Epithelial cell of proximal tubule (primary cell): ENCODE measurements around the gene AGR2. TPM values are rescaled to one million over a fixed set of nuclear protein-coding genes. Genes with fewer than 3 reads are reported as not detected.

ENCODE experiments used
- DNase-seq: peaks from one replicate; pipeline ENCODE4 v3.0.0-alpha.2; 2011; ENCODE audit warnings: low read depth
- H3K4me3 ChIP-seq: 2 replicates; pipeline ENCODE4 v1.5.1; 2011; ENCODE audit warnings: low read depth, mild to moderate bottlenecking, low read length
- total RNA-seq: library from RNA; depleted of rRNA; stranded (reverse); fragments of >200 nt; gene quantifications from 2 replicates; pipeline ENCODE4 v1.2.3, GENCODE V29; 2015
- TF ChIP-seq, protein P1 (sequence below): conservative IDR thresholded peaks from 2 replicates; pipeline ENCODE4 v1.5.1; 2012; ENCODE audit warnings: low read depth, mild to moderate bottlenecking, low read length

Gene AGR2
- total RNA-seq, 1 donor from 2014 or later: 11.9 TPM

DNA sequence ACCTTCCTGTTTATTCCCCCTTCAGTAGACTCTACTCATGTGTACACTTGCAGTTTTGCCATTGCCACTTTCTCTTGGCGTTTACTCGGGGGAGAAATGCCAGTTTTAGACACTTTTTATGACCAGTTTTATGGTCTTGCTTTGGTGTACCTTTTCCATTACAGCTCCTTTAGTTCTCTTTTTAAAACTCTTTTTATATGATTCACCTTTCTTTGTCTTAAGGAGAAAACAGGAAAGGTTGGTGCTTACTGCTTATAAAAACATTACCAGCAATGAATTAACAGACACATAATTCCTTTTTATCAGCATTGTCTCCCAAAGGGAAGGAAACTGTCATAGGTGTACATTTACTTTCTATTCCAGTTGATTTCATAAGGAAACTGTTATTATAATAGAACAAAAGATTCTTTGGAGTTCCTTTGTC, 39.4 kb downstream of the AGR2 start:
- TF ChIP-seq, protein P1, sequence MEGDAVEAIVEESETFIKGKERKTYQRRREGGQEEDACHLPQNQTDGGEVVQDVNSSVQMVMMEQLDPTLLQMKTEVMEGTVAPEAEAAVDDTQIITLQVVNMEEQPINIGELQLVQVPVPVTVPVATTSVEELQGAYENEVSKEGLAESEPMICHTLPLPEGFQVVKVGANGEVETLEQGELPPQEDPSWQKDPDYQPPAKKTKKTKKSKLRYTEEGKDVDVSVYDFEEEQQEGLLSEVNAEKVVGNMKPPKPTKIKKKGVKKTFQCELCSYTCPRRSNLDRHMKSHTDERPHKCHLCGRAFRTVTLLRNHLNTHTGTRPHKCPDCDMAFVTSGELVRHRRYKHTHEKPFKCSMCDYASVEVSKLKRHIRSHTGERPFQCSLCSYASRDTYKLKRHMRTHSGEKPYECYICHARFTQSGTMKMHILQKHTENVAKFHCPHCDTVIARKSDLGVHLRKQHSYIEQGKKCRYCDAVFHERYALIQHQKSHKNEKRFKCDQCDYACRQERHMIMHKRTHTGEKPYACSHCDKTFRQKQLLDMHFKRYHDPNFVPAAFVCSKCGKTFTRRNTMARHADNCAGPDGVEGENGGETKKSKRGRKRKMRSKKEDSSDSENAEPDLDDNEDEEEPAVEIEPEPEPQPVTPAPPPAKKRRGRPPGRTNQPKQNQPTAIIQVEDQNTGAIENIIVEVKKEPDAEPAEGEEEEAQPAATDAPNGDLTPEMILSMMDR: no peak
- H3K4me3 ChIP-seq: no peak overlapping the region
- DNase-seq: no peak

DNA sequence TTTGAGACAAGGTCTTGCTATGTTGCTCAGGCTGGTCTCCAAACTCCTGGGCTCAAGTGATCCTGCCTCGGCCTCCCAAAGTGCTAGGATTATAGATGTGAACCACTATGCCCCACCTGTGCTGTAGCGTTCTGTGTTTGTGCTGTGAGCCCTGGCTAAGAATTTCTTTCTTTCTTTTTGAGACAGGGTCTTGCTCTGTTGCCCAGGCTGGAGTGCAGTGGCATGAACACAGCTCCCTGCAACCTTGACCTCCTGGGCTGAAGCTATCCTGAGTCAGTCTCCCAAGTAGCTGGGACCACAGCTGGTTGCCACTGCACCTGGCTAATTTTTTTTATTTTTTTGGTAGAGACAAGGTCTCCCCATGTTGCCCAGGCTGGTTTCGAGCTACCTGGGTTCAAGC, 39.9 kb downstream of the AGR2 start:
- DNase-seq: no peak
- no peak overlapping the region for H3K4me3 ChIP-seq
- TF ChIP-seq, protein P1: no peak

DNA sequence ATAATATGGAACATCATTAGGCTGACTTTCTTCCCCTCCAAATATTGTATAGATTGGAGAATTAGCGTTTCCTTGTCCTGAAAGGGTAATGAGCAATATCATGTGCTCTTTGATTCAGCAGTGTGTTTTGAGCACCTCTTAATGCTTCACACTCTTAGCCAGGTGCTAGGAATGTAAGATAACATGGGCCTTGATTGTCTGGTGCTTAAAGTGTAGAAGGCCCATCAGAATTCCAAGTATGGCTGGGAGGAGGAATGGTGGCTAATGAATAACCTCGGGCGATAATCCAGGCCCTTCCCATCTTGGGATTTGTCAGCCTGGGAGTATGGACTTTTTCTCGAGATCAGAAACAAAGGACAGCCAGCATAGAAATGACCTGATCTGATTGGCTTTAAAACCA, 42.6 kb downstream of the AGR2 start:
- no peak for DNase-seq
- no peak overlapping the region for H3K4me3 ChIP-seq
- TF ChIP-seq, protein P1: no peak

DNA sequence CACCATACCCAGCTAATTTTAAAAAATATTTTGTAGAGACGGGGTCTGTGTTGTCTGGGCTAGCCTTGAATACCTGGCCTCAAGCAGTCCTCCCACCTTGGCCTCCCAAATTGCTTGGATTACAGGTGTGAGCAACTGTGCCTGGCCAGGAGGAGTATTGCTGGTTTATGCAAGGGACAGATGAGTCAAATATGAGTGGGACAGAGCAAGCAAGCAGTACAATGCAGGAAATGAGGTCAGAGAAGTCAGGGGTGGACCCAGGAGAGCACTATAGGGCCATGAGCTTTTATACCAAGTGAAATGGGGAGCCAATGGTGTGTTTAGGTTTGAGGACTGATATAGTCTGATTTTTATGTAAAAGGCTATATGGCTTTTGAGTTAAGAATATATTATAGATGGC, 45.0 kb downstream of the AGR2 start:
- TF ChIP-seq, protein P1: no peak
- H3K4me3 ChIP-seq: no peak overlapping the region
- no peak for DNase-seq

DNA sequence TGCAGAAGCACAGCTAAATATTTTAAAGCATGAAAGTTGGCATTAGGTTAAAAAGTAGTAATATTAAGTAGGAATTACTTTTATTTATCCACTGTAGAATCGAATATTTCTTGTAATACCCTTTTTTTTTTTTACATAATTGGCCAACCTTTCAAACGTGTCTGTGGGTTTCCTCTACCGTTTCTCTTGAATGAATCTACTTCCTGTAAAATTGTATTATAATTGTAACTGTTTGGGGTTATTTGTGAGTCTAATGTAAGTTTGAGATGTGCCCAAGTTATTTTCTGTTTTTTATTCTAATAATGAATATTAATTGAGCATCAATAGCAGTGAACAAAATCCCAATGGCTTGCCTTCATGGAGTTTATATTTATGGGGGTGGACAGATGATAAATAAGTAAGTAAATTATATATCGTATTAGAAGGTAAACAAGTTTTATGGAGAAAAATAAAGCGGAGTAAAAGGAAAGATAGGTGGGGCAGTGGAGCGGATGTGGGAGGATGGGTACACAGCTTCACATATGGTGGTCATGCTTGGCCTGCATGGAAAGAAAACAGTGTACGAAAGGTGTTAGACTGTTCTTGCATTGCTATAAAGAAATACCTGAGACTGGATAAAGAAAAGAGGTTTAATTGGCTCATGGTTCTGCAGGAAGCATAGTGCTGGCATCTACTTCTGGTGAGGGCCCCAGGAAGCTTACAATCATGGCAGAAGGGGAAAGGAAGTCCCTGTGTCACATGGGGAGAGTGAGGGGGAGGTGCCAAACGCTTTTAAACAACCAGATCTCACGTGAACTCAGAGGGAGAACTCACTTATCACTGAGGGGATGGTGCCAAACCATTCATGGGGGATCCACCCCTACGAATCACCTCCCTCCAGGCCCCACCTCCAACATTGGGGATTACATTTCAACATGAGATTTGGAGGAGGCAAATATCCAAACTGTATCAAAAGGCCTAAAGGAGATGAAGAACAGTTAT, 45.9 kb downstream of the AGR2 start:
- no peak for DNase-seq
- no peak overlapping the region for H3K4me3 ChIP-seq
- TF ChIP-seq, protein P1: no peak

DNA sequence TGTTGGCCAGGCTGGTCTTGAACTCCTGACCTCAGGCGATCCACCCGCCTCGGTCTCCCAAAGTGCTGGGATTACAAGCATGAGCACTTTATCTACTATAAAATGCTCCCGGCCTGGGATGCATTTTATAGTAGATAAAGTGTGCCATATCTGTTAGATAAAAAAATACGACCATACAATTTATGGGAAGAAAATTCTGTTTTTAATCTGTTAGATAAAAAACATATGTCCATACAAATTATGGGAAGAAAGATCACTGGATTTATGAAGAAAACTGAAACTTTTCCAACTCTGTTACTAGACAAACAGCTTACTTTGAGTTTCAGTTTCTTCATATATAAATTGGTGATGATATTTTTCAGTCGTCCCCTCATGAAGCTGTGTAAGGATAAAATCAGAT, 46.8 kb downstream of the AGR2 start:
- TF ChIP-seq, protein P1: no peak
- no peak for DNase-seq
- H3K4me3 ChIP-seq: no peak overlapping the region
